GM18519 (cell line): ENCODE measurements around the gene C5AR2.
"Not testable (repeated sequence)": the region's sequence is repeated elsewhere in the genome, so short reads cannot be mapped to it uniquely, and the experiment has no call there.

Experiments
- ATAC-seq: cut with Tn5 transposase; IDR thresholded peaks from one replicate; pipeline ENCODE4 v1.9.1; 2021; ENCODE audit warnings: mild to moderate bottlenecking, moderate library complexity; ENCODE audit not compliant: unreplicated experiment, low FRiP score

The C5AR2 gene

DNA sequence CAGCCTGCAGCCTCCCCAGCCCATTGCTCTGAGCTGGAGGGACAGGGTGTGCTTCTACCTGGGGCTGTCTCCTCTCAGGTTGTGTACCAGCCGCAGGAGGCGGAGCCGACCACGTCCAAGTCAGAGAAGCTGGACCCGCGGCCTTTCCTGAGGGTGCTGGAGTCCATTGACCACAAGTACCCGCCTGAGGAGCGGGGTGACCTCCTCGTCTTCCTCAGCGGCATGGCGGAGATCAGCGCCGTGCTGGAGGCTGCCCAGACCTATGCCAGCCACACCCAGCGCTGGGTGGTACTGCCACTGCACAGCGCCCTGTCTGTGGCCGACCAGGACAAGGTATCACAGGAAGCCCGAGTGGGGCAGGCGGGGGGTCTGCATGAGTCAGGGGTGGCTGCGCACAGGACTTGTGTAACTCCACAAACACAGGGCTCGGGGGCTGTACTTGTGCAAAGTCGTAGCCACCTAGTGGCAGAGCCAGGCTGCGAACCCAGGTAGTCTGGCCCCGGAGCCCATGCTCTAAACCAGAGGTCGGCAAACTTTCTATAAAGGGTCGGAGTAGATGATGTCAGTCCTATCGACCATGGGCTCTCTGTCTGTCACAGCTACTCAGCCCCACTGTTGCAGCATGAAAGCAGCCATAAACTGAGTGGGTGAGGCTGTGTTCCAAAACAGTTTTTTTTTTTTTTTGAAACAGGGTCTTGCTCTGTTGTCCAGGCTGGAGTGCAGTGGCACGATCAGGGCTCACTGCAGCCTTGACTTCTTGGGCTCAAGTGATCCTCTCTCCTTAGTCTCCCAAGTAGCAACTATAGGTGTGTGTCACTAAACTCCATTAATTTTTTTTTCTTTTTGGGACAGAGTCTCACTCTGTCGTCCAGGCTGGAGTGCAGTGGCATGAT is 26.1 kb downstream of the C5AR2 start:
- ATAC-seq = no peak

DNA sequence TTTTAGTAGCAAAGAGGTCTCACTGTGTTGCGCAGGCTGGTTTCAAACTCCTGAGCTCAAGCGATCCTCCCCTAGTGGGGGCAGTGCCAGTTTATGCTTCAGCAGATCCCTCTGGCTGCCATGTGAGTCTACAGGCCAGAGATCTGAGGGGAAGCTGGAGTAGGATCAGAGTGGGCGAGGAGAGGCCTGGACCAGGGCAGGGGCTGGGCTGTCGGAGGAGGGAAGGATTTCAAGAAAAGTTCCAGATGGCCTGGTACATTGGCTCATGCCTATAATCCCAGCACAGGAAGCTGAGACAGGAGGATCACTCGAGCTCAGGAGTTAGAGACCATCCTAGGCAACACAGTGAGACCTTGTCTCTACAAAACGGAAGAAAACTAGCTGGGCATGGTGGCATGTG is 27.0 kb downstream of the C5AR2 start:
- no peak for ATAC-seq

DNA sequence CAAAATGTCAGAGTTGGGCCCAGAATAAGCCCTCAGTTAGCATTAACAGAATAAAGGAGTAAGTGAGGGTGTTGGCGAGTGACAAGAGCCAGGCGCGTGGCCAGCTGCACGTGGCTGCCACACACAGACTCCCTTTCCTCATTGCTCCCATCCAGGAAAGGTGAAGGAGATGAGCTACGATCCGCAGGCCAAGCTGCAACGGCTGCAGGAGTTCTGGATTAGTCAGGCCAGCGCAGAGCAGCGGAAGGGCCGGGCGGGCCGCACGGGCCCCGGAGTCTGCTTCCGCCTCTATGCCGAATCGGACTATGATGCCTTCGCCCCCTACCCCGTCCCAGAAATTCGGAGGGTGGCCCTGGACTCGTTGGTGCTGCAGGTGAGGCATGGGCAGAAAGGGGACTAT is 30.3 kb downstream of the C5AR2 start:
- no peak for ATAC-seq

DNA sequence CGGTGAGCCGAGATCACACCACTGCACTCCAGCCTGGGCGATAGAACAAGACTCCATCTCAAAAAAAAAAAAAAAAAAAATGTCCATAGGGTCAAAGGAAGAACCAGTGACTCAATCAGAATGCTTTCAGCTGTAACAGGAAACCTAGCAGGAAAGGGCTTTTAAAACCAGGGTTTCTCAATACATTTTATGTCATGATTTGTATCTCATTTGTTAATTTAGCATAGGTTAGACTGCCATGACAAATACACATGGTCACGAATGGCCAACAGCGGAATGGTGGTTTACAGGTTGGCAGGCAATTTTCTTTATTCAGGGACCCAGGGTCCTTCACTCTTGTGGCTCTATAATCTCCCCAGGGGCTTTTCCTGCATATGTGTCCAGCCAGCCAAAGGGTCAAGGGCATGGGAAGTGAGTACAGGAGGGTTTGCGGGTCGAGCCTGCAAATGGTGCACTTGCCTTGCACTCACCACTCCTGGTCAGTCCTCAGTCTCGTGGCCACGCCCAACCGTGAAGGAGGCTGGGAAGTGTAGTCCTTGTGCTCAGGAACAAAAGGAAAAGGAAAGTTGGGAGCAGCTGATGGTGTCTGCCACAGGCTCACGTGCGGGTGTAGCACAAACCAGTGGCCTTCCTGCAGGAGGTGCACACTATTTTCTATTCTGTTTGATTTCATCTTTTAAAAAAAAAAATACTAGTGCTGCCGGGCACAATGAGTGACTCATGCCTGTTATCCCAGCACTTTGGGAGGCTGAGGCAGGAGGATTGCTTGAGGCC is 32.0 kb downstream of the C5AR2 start:
- ATAC-seq = no peak

DNA sequence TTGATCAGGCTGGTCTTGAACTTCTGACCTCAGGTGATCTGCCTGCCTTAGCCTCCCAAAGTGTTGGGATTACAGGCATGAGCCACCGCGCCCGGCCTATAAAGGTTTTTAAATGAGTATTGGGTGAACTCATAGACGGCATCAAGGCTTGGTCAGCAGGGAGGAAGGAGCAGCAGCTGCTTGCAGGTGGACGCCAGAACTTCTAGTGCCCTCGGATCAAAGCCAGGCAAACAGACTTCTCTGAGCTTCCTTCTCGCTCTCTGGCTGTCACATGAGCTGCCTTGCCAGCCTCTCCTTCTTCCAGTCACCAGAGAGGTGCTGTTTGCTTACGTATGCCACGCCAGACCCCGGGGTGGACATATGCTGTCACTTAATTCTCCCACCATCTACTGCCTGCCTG is 33.5 kb downstream of the C5AR2 start:
- ATAC-seq = not testable (repeated sequence)

DNA sequence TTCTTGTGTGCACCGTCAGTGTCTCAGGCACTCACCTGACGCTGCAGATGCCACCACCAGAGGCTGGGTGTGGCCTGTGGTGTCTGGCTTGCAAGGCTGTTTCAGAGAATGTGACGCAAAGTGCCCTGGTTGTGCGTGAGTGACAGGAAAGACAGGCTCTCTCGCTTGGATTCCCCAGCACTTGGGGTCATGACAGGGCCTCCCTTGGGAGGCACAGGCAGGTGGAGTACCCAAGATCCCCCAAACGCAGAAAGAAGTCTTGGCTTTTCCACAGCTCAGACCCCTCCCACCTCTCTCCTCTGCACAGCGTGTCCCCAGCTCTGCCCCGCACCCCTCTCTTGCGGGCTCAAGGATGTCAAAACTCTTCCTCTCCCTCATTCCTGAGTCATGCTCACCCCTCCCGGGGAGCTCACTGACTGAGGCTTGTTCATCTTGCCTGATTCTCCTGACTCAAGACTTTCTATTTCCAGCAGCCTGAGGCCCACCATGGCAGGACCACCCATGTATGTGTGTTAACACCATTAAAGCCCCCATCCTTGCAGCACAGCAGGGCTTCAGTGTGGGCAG is 38.2 kb downstream of the C5AR2 start:
- no peak for ATAC-seq

DNA sequence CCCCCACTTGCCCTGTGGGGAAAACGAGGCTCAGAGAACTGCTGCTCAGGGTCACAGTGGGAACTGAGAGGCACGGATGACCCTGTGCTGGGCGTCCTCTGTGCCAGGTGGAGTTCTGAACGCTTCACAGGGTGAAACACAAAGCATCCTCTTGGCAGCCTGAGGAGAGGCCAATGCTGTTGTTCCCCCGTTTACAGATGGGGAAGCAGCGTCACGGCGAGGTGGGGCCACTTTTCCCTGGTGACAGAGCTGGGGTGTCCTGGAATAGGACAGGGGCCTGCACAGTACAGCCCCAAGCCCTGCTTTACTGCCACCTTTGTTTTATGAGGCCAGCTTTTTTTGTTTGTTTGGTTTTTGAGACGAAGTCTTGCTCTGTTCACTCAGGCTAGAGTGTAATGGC is 39.3 kb downstream of the C5AR2 start:
- no peak for ATAC-seq

DNA sequence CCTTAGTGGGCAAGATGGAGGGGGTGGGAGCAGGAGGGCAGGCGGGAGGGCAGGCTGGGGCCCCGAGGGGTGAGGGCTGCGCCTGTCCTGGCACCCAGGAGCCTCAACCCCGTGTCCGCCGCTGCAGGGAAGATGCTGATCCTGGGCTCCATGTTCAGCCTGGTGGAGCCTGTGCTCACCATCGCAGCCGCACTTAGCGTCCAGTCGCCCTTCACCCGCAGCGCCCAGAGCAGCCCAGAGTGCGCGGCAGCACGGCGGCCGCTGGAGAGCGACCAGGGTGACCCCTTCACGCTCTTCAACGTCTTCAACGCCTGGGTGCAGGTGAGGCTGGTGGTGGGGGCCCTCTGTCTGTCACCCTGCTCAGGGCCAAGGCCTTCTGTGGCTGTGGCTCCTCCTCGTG is 40.6 kb downstream of the C5AR2 start:
- no peak for ATAC-seq

DNA sequence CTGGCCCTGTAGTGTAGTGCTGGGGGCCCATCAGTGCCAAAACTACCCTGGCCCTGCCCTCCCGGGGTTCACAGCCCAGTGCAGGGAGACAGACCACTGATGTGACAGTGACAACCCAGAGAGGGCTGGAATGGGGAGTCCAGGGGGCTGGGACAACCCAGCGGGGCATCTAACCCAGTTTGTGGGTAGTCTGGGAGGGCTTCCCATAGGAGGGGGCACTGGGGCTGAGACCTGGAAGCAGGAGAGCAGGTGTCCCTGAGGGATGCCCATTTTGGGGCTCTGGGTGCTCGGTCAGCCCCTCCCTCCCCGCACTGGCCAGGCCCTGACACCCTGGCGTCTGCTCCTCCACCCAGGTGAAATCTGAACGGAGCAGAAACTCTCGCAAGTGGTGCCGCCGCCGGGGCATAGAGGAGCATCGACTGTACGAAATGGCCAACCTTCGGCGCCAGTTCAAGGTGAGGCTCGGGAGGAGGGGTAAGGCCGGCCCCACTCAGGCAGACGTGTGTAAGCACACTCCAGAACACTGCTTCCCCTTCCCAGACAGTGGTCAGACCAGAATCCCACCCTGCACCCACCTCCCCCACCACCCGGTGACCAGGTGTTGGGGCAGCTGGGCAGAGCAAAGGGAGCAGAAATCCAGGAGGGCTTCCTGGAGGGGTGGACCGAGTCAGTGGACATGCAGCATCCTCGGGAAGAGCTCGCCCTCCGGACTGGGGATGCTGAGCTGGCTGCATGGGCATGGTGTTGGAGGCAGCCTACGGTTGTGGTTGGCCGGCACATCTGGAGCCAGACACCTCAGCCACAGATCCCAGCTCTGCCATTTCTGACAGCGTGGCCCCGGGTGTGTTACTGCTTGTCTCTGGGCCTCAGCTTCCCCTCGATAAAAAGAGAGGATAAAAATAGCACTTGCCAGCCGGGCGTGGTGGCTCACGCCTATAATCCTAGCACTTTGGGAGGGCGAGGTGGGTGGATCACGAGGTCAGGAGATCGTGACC is 41.6 kb downstream of the C5AR2 start:
- ATAC-seq = no peak

DNA sequence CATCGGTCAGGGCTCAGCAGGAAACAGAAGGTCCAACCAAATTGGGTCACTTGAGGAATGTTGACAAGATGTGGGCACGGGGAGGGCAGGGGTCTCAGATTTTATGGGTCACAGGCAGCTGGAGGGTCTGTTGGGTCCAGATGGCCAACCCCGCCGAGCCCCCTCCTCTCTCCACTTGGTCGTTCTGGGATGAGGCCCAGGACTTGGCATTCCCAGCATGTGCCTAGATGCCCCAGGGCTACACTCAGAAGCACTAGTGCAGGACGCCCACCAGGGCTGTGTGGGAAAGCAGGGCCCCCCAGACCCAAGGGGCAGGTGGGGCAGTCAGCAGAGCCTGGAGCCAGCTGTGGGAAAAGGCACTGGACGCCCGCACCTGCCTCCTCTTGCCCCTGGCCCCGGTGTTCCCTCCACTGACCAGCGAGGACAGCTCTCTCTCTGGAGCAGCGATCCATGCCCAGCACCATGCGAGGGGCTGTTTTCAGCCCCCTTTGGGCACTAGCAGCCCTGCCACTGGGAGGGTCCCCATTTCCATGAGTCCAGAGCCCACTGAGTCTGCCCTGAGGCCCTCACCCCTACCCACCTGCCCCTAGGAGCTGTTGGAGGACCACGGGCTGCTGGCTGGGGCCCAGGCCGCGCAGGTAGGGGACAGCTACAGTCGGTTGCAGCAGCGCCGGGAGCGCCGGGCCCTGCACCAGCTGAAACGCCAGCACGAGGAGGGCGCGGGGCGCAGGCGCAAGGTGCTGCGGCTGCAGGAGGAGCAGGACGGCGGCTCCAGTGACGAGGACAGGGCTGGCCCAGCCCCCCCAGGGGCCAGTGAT is 43.1 kb downstream of the C5AR2 start:
- no peak for ATAC-seq

DNA sequence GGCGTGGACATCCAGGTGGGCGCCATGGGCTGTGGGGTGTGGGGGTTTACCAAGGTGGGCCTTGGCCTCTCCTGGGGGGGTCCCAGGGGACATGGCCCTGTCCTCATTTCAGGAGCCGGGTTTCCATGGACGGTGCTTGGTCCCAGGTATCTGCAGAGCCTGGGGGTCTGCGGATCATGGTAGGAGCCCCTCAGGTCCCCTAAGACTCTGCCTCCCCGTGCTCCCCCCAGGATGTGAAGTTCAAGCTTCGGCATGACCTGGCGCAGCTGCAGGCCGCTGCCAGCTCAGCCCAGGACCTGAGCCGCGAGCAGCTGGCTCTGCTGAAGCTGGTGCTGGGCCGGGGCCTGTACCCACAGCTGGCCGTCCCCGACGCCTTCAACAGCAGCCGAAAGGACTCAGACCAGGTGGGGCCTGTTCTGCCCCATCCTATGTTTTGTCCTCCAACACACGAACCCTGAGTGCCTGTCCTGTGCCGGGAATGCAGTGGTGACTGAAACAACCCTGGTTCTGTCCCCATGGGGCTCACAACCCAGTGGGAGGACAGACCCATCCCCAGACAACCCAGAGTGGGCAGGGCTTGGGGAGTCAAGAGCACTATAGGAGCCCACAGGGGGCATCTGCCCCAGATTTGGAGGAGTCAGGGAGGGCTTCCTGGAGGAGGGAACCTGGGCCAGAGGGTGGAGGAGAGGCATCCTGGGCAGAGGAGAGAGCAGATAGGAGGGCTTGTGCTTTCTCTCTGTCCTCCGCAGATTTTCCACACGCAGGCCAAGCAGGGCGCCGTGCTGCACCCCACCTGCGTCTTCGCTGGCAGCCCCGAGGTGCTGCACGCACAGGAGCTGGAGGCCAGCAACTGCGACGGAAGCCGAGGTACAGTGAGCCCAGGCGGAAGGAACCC is 44.0 kb downstream of the C5AR2 start:
- ATAC-seq = no peak

DNA sequence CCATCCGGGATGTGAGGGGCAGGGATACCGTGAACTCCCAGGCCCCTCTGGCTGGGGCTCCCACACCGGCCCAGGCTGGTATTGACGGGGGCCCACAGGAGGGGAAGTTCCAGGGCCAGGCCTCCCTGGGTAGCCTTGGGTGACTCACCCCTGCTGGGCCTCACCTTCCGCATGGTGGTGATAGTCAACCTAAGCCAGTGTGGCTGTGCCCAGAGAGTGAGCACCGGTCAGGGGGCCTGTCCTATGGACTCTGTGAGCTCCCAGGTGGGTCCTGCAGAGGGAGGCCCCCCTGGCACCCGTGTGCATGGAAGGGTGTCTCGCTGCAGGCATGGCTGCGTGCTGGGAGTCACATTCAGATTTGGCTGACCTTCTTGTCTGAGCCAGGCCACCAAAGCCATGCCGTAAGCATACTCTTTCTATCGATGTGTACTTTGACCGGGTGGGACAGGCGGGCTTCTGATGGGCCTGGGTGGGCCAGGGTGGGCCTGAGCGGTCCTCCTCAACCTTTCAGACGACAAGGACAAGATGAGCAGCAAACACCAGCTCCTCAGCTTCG is 44.7 kb downstream of the C5AR2 start:
- no peak for ATAC-seq

DNA sequence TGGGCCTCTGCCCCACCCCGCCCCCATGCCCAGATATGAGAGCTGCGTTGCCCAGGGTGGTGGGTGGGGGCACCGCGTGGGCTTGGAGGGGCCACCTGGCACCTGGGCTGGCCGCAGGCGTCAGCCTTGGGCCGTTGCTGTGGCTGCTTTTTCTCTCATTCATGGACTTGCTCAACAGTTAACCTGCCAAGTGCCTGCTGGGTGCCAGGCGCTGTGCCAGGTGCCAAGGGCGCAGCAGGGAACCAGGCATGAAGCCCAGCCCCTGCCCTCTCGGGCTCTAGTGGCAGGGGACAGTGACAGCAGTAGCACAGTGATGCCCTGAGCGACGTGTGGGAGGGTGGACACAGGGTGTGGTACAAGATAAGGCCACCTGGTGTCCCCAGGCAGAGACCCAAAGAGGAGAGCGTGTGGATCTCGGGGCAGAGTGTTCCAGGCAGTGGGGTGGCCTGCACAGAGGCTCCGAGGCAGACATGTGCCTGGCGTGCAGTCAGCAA is 45.3 kb downstream of the C5AR2 start:
- ATAC-seq = no peak

DNA sequence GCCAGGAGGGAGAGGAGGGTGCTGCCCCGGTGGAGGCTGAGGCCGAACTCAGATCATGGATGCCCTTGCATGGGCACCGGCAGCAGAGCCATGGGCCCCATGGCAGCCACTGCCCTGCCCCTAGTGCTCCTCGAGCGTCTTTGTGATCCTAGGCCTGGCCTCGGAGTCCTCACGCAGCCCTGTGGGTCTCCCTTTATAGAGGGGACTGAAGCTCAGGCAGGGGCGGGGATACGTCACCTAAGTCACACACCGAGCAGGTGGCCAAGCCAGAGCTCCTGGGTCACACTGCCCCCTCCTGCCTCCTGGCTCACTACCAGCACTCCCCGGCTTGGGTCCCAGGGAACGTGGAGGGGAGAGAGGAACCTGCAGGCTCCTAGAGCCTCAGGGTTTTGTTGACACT is 45.8 kb downstream of the C5AR2 start:
- ATAC-seq = no peak

DNA sequence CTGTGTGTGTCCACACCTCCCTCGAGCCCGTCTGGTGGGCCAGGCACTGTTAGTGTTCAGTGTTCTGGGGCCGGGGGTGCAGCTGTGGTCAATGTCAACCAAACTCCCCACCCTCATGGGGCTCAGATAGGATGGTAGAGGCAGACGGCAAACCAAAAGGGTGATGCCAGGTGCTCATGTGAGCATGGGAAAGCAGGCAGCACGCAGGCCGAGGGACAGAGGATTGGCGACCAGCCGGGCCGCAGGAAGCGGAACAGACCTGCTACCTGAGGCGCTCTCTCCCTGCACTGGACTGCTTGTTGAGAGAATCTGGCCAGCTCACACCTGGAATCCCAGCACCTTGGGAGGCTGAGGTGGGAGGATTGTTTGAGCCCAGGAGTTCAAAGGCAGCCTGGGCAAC is 46.3 kb downstream of the C5AR2 start:
- ATAC-seq = no peak

DNA sequence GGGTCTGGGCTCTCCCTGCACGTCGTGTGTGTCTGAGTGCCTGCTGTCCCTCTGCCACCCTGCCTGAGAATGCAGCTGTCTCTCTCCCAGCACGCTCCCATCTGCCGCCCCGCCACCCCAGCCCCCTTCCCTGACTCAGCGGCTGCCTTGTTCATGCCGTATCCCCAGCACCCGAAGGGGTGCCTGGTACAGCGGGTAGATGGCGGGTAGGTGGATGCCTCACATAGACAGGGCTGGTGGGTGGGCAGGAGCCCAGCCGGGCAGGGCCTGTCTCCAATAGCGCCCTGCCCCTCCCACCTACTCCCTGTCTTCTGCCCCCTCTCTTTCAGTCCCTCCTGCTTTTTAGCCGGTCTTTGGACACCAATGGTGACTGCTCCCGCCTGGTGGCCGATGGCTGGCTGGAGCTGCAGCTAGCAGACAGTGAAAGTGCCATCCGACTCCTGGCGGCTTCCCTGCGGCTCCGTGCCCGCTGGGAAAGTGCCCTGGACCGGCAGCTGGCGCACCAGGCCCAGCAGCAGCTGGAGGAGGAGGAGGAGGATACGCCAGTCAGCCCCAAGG is 47.5 kb downstream of the C5AR2 start:
- no peak for ATAC-seq

DNA sequence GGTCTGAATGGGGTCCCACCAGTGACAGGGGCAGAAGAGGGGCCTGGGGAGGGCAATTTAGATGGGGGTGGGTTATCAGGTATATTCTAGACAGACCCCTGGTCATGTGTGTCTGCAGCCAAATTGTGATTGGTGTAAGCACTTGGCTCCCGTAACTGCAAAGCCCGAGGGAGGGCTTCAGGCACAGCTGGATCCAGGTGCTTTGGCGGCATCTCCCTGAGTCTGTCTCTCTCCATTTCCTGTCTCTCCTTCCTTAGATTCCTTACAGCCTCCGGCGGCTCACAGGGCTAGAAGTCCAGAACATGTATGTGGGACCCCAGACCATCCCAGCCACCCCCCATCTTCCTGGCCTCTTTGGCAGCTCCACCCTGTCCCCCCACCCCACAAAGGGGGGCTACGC is 48.6 kb downstream of the C5AR2 start:
- no peak for ATAC-seq

DNA sequence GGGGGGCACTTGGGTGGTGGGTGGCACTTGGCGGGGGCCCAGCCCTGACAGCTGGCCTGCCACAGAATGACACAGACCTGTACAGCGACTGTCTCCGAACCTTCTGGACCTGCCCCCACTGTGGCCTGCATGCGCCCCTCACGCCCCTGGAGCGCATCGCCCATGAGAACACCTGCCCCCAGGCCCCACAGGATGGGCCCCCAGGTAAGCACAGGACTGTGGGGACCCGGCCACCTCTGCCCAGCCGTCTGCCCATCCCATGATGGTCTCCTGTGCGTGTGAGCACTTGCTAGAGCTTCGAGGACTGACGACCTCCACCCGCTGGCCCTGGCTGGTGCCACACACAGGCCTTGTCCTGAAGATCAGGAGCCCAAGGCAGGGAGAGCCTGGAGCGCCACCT is 49.1 kb downstream of the C5AR2 start:
- ATAC-seq = no peak
